ENCODE data around the gene CYLD.

DNA sequence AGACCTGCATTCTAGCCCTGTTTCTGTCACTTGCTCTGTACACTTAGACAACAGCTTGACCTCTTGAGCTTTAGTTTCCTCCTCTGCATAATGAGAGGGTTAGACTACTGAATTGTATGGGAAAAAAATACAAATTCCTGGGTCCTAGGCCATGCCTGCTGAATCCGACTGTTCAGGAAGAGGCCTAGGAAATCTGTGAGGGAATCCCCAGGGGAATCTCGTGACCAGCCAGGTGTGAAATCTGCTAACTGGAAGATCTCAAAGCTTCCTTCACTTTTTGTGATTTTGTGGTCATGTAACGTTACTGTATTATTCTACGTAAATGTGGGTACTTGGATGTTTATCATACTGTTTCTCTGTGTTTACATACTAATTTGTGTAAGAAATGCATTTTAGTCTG, 58.2 kb downstream of the CYLD start:
- TF ChIP-seq YY1 (IDR thresholded peaks at IDR 0.05; ENCODE audit: insufficient read depth, insufficient read length) (no peak), ZNF274 (IDR thresholded peaks at IDR 0.05; ENCODE audit: low read depth, low read length) (no peak)
